T-helper 2 cell treated with Interferon-gamma antibody and Interleukin-4, amounts not matched to agents 5 μg/mL and 100 μg/mL, for 36 hours (primary cell): ENCODE measurements around the gene ANKRD16.
"Not testable (repeated sequence)": the region's sequence is repeated elsewhere in the genome, so short reads cannot be mapped to it uniquely, and the experiment has no call there.

Experiments
- DNase-seq: peaks from one replicate; pipeline ENCODE4 v3.0.0; 2021; ENCODE audit warnings: low spot score
- H3K27ac Mint-ChIP-seq: one replicate; pipeline ENCODE4 v1.8.0; 2021; ENCODE audit warnings: mild to moderate bottlenecking, mixed read lengths
- H3K27me3 Mint-ChIP-seq: one replicate; pipeline ENCODE4 v1.8.0; 2021; ENCODE audit warnings: low read depth, mixed read lengths
- H3K36me3 Mint-ChIP-seq: one replicate; pipeline ENCODE4 v1.8.0; 2021; ENCODE audit warnings: low read depth, mixed read lengths
- H3K4me1 Mint-ChIP-seq: one replicate; pipeline ENCODE4 v1.8.0; 2021; ENCODE audit warnings: low read depth, mixed read lengths
- H3K4me3 Mint-ChIP-seq: one replicate; pipeline ENCODE4 v1.8.0; 2022; ENCODE audit warnings: mild to moderate bottlenecking, moderate library complexity, mixed read lengths
- H3K9me3 Mint-ChIP-seq: one replicate; pipeline ENCODE4 v1.8.0; 2021; ENCODE audit warnings: mixed read lengths

ANKRD16 gene

DNA sequence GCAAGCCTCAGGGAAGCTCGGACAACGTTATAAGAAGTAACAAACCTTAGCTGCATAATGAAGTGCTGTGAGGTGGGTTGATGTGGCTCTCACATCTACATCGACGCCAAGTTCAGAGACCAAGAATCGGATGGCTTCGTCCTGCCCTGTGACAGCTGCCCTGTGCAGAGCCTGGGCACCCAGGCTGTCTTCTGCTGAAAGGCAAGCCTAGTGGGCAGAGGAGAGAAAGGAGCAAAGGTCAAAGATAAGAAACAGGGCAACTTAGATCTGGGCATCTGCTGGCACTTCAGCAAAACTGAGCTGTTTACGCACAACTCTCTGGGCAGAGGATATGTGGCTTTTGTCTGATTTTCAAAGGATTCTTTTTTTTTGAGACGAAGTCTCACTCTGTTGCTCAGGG lies 6.7 kb downstream of the ANKRD16 start:
- Mint-ChIP-seq H3K27ac (no peak overlapping the region), H3K4me3 (no peak overlapping the region), H3K9me3 (no peaks in the 10 kb centered on the region), H3K4me1 (peaks cover 6% of the 10 kb centered on the region), H3K36me3 (peaks cover 37% of the 10 kb centered on the region), H3K27me3 (no peaks in the 10 kb centered on the region)
- DNase-seq: no peak

- H3K27me3 Mint-ChIP-seq, DNase-seq, H3K4me3 Mint-ChIP-seq, H3K9me3 Mint-ChIP-seq, H3K27ac Mint-ChIP-seq, H3K4me1 Mint-ChIP-seq: not testable (repeated sequence)
- H3K36me3 Mint-ChIP-seq: peaks cover 24% of the 10 kb centered on the region
These were observed 12.7 kb downstream of the ANKRD16 start for GRCh38 chr10:5877041-5877440.

- no peak overlapping the region for H3K4me3 Mint-ChIP-seq
- peaks cover 5% of the 10 kb centered on the region for H3K4me1 Mint-ChIP-seq
- H3K9me3 Mint-ChIP-seq: no peaks in the 10 kb centered on the region
- no peak for DNase-seq
- no peak overlapping the region for H3K27ac Mint-ChIP-seq
- no peaks in the 10 kb centered on the region for H3K27me3 Mint-ChIP-seq
- peaks cover 21% of the 10 kb centered on the region for H3K36me3 Mint-ChIP-seq
These were observed 13.4 kb downstream of the ANKRD16 start for GRCh38 chr10:5876181-5876768.

GRCh38 chr10:5873515-5873995 lies 16.1 kb downstream of the ANKRD16 start:
- Mint-ChIP-seq H3K9me3 (peaks cover 6% of the 10 kb centered on the region), H3K27ac (peak overlapping the region; percentile 42), H3K36me3 (peaks cover 23% of the 10 kb centered on the region), H3K27me3 (no peaks in the 10 kb centered on the region), H3K4me3 (peak overlapping the region; percentile 27), H3K4me1 (peaks cover 5% of the 10 kb centered on the region)
- peak; percentile 49 for DNase-seq

GRCh38 chr10:5871596-5871995 lies 18.1 kb downstream of the ANKRD16 start:
- Mint-ChIP-seq H3K27ac (no peak overlapping the region), H3K27me3 (no peaks in the 10 kb centered on the region), H3K4me3 (no peak overlapping the region)

DNA sequence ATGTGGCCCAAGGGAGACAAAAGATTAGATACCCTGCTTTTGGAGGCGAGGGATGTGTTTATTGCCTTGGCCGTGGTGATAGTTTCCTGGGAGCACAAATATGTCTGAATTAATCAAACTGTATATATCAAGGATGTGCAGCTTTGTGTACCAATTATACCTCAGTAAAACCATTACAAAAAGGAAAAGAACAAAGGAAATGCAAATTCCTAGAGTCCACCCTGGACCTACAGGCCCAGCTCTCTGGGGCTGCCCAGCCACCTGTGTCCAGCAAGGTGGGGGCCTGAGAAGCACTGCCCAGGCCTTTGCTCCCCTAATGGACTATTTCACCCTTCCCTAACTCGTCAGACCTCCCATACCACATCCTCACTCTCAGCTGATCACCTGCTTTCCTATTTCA lies 20.5 kb downstream of the ANKRD16 start:
- Mint-ChIP-seq H3K27me3 (no peaks in the 10 kb centered on the region), H3K4me1 (peaks cover 12% of the 10 kb centered on the region), H3K27ac (no peak overlapping the region), H3K9me3 (peaks cover 17% of the 10 kb centered on the region), H3K36me3 (peaks cover 9% of the 10 kb centered on the region), H3K4me3 (no peak overlapping the region)
- DNase-seq: no peak

More at GRCh38 chr10:5871596-5871995, 18.1 kb downstream of the ANKRD16 start:
- peaks cover 7% of the 10 kb centered on the region for H3K4me1 Mint-ChIP-seq
- H3K36me3 Mint-ChIP-seq: peaks cover 18% of the 10 kb centered on the region
- DNase-seq: no peak
- peaks cover 17% of the 10 kb centered on the region for H3K9me3 Mint-ChIP-seq

DNA sequence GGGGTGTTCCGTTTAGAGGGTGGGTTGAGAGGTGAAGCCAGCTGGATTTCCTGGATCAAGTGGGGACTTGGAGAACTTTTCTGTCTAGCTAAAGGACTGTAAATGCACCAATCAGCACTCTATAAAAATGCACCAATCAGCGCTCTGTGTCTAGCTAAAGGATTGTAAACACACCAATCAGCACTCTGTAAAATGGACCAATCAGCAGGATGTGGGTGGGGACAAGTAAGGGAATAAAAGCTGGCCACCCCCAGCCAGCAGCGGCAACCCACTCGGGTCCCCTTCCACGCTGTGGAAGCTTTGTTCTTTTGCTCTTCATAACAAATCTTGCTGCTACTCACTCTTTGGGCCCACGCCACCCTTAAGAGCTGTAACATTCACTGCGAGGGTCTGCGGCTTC lies 21.3 kb downstream of the ANKRD16 start:
- not testable (repeated sequence) for H3K4me1 Mint-ChIP-seq, H3K4me3 Mint-ChIP-seq, DNase-seq, H3K27ac Mint-ChIP-seq, H3K36me3 Mint-ChIP-seq, H3K27me3 Mint-ChIP-seq
- H3K9me3 Mint-ChIP-seq: peaks cover 17% of the 10 kb centered on the region

DNA sequence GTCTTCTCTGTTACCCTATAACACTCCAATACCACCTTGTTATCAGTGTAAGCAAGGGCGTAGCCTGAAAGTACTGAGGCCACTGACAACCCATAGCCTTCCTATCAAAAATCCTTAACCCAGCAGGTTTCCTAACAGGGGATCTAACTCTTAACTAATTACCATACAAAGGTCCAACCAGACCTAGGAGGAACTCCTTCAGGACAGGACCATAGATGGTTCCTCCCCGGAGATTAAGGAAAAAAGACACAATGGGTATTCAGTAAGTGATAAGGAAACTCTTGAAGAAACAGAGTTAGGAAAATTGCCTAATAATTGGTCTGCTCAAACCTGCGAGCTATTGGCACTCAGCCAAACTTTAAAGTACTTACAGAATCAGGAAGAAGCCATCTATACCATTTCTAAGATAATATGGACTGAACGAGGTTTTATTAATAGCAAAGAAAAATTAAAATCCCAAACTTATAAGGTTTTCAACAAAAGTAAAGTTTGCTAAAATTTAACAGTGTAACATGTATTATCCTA lies 22.5 kb downstream of the ANKRD16 start:
- DNase-seq, H3K27me3 Mint-ChIP-seq, H3K27ac Mint-ChIP-seq, H3K36me3 Mint-ChIP-seq, H3K4me3 Mint-ChIP-seq, H3K4me1 Mint-ChIP-seq: not testable (repeated sequence)
- H3K9me3 Mint-ChIP-seq: peaks cover 17% of the 10 kb centered on the region

DNA sequence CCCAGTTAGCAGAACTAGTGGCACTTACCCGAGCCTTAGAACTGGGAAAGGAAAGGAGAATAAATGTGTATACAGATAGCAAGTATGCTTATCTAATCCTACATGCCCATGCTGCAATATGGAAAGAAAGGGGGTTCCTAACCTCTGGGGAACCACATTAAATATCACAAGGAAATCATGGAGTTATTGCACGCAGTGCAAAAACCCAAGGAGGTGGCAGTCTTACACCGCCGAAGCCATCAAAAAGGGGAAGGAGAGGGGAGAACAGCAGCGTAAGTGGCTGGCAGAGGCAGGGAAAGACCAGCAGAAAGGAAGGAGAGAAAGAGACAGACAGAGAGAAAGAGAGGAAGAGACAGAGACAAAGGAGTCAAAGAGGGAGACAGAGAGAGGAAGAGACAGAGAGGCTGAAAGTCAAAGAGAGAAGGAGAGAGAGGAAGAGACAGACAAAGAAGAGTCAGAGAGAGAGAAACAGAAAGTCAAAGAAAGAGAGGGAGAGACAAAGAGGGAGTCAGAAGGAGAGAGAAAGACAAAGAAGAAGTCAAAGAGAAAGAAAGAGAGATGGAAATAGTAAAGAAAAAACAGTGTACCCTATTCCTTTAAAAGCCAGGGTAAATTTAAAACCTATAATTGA lies 23.1 kb downstream of the ANKRD16 start:
- not testable (repeated sequence) for H3K36me3 Mint-ChIP-seq, H3K27ac Mint-ChIP-seq, DNase-seq, H3K4me3 Mint-ChIP-seq, H3K4me1 Mint-ChIP-seq, H3K27me3 Mint-ChIP-seq
- H3K9me3 Mint-ChIP-seq: peaks cover 17% of the 10 kb centered on the region

- H3K4me3 Mint-ChIP-seq, H3K4me1 Mint-ChIP-seq, H3K36me3 Mint-ChIP-seq, H3K27ac Mint-ChIP-seq, H3K9me3 Mint-ChIP-seq, H3K27me3 Mint-ChIP-seq, DNase-seq: not testable (repeated sequence)
These were observed 26.6 kb downstream of the ANKRD16 start for GRCh38 chr10:5862981-5863685.

- no peak for DNase-seq
- Mint-ChIP-seq H3K9me3 (peaks cover 3% of the 10 kb centered on the region), H3K27me3 (no peaks in the 10 kb centered on the region), H3K27ac (no peak overlapping the region), H3K4me1 (peaks cover 7% of the 10 kb centered on the region), H3K4me3 (no peak overlapping the region), H3K36me3 (no peaks in the 10 kb centered on the region)
These were observed 27.2 kb downstream of the ANKRD16 start for GRCh38 chr10:5862360-5862961.

DNA sequence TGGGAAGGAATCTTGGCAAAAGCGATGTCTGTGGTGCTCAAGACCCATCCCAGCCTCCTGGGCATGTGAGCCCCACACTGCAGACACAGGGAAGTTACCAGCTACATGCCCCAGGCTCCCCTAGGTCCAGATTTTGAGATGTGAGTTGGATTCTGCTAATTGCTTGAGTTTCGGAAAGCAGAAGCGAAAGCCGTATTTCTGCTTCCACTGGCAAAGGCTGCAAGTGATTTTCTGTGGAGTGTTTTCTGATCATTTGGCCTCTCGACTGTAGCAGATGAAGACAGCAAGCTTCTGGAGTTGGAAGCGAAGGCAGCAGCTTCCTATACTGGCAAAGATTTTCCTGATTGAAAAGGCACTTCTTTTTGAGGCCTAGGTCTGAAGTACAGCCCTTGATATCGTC lies 29.6 kb downstream of the ANKRD16 start:
- Mint-ChIP-seq H3K4me1 (no peaks in the 10 kb centered on the region), H3K36me3 (no peaks in the 10 kb centered on the region), H3K27ac (no peak overlapping the region)

GRCh38 chr10:5858811-5859210 lies 30.9 kb downstream of the ANKRD16 start:
- Mint-ChIP-seq H3K36me3 (no peaks in the 10 kb centered on the region), H3K27me3 (no peaks in the 10 kb centered on the region), H3K9me3 (no peaks in the 10 kb centered on the region), H3K4me3 (no peak overlapping the region), H3K4me1 (no peaks in the 10 kb centered on the region), H3K27ac (no peak overlapping the region)
- no peak for DNase-seq

More for the DNA sequence above, 29.6 kb downstream of the ANKRD16 start:
- no peak overlapping the region for H3K4me3 Mint-ChIP-seq
- H3K9me3 Mint-ChIP-seq: no peaks in the 10 kb centered on the region
- no peaks in the 10 kb centered on the region for H3K27me3 Mint-ChIP-seq
- DNase-seq: no peak

DNA sequence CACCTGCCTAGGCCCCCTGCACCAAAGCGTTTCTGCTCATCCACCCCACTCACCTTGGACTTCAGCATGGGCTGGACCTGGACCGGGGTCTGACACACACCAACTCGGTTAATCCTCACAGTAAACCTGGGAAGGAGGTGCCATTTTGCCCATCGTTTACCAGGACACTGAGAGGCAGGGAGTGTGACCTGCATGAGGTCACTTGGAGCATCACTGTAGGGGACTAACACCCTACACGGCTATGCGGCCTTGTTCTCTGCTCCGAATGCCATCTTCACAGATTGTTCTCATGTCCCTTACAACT lies 33.0 kb downstream of the ANKRD16 start:
- H3K27me3 Mint-ChIP-seq: no peaks in the 10 kb centered on the region
- DNase-seq: no peak
- H3K4me1 Mint-ChIP-seq: peaks cover 4% of the 10 kb centered on the region
- no peak overlapping the region for H3K27ac Mint-ChIP-seq
- H3K36me3 Mint-ChIP-seq: no peaks in the 10 kb centered on the region
- H3K4me3 Mint-ChIP-seq: no peak overlapping the region
- no peaks in the 10 kb centered on the region for H3K9me3 Mint-ChIP-seq
